ENCODE data around the gene MITD1. TPM values are rescaled to one million over a fixed set of nuclear protein-coding genes. Genes with fewer than 3 reads are reported as not detected.
"Not testable (repeated sequence)": the region's sequence is repeated elsewhere in the genome, so short reads cannot be mapped to it uniquely, and the experiment has no call there.

The MITD1 gene
- total and polyA plus RNA-seq, 2 experiments from 2014 or later, result 32.7 to 44.8 TPM

GRCh38 chr2:99140860-99141109 is 40.1 kb downstream of the MITD1 start:
- no peak for DNase-seq (ENCODE audit: low spot score)
- Histone ChIP-seq H3K4me3 (peak overlapping the region; percentile 59), H3K9me2 (replicated peaks; ENCODE audit: insufficient read depth) (no peaks in the 10 kb centered on the region), H3K4me1 (ENCODE audit: insufficient read depth) (no peaks in the 10 kb centered on the region), H2AFZ (peak overlapping the region; percentile 87), H3K4me2 (peak overlapping the region; percentile 86), H3K9me3 (ENCODE audit: low read depth) (no peaks in the 10 kb centered on the region), H3K36me3 (replicated peaks; ENCODE audit: insufficient read depth, low read depth) (no peaks in the 10 kb centered on the region), H3K79me2 (peaks cover 14% of the 10 kb centered on the region), H3K27ac (peak overlapping the region; percentile 86), H3K27me3 (no peaks in the 10 kb centered on the region), H4K20me1 (ENCODE audit: insufficient read depth, poor library complexity, severe bottlenecking) (no peaks in the 10 kb centered on the region)
- WGBS (ENCODE audit: low lambda C conversion rate, missing lambda C conversion rate), result 0% methylated on average over 8 of the region's 21 CpGs
- no peak for TF ChIP-seq EZH2 (IDR thresholded peaks at IDR 0.05; ENCODE audit: borderline replicate concordance)
- no peak for TF ChIP-seq EZH2phosphoT487 (IDR thresholded peaks at IDR 0.05; ENCODE audit: low read depth, severe bottlenecking, unreplicated experiment)
- no peak for TF ChIP-seq CTCF (IDR thresholded peaks at IDR 0.05; ENCODE audit: poor library complexity)

GRCh38 chr2:99140056-99140859 is 40.6 kb downstream of the MITD1 start:
- Histone ChIP-seq H3K36me3 (replicated peaks; ENCODE audit: insufficient read depth, low read depth) (no peaks in the 10 kb centered on the region), H3K4me1 (ENCODE audit: insufficient read depth) (no peaks in the 10 kb centered on the region), H3K27ac (peak overlapping the region; percentile 86), H3K4me2 (peak overlapping the region; percentile 86), H3K79me2 (peaks cover 14% of the 10 kb centered on the region), H4K20me1 (ENCODE audit: insufficient read depth, poor library complexity, severe bottlenecking) (no peaks in the 10 kb centered on the region), H3K9me2 (replicated peaks; ENCODE audit: insufficient read depth) (no peaks in the 10 kb centered on the region), H2AFZ (peak overlapping the region; percentile 87), H3K4me3 (peak overlapping the region; percentile 59), H3K9me3 (ENCODE audit: low read depth) (no peaks in the 10 kb centered on the region), H3K27me3 (no peaks in the 10 kb centered on the region)
- DNase-seq (ENCODE audit: low spot score), result no peak
- TF ChIP-seq CTCF (IDR thresholded peaks at IDR 0.05; ENCODE audit: poor library complexity) (no peak), EZH2 (IDR thresholded peaks at IDR 0.05; ENCODE audit: borderline replicate concordance) (no peak), EZH2phosphoT487 (IDR thresholded peaks at IDR 0.05; ENCODE audit: low read depth, severe bottlenecking, unreplicated experiment) (no peak)
- 30% methylated on average over 17 of the region's 17 CpGs for WGBS (ENCODE audit: low lambda C conversion rate, missing lambda C conversion rate)

GRCh38 chr2:99139003-99139402 is 41.9 kb downstream of the MITD1 start:
- no peak for DNase-seq (ENCODE audit: low spot score)
- no peak overlapping the region for H3K4me2 ChIP-seq
- no peaks in the 10 kb centered on the region for H3K27me3 ChIP-seq
- no peaks in the 10 kb centered on the region for H3K4me1 ChIP-seq (ENCODE audit: insufficient read depth)
- H4K20me1 ChIP-seq (ENCODE audit: insufficient read depth, poor library complexity, severe bottlenecking), result no peaks in the 10 kb centered on the region
- no peaks in the 10 kb centered on the region for H3K36me3 ChIP-seq (replicated peaks; ENCODE audit: insufficient read depth, low read depth)
- TF ChIP-seq CTCF (IDR thresholded peaks at IDR 0.05; ENCODE audit: poor library complexity) (no peak), EZH2 (IDR thresholded peaks at IDR 0.05; ENCODE audit: borderline replicate concordance) (no peak), EZH2phosphoT487 (IDR thresholded peaks at IDR 0.05; ENCODE audit: low read depth, severe bottlenecking, unreplicated experiment) (no peak)
- no peak overlapping the region for H3K4me3 ChIP-seq
- 94% methylated on average over 4 of the region's 4 CpGs for WGBS (ENCODE audit: low lambda C conversion rate, missing lambda C conversion rate)
- no peaks in the 10 kb centered on the region for H3K9me3 ChIP-seq (ENCODE audit: low read depth)
- H3K27ac ChIP-seq, result no peak overlapping the region
- H3K9me2 ChIP-seq (replicated peaks; ENCODE audit: insufficient read depth), result no peaks in the 10 kb centered on the region
- no peak overlapping the region for H2AFZ ChIP-seq
- peaks cover 14% of the 10 kb centered on the region for H3K79me2 ChIP-seq

- WGBS (ENCODE audit: low lambda C conversion rate, missing lambda C conversion rate), result 92% methylated on average over 2 of the region's 2 CpGs
- H3K36me3 ChIP-seq (replicated peaks; ENCODE audit: insufficient read depth, low read depth); H3K4me3 ChIP-seq; H4K20me1 ChIP-seq (ENCODE audit: insufficient read depth, poor library complexity, severe bottlenecking); H3K4me1 ChIP-seq (ENCODE audit: insufficient read depth); H3K27me3 ChIP-seq; H2AFZ ChIP-seq; H3K9me2 ChIP-seq (replicated peaks; ENCODE audit: insufficient read depth); H3K27ac ChIP-seq; DNase-seq (ENCODE audit: low spot score); H3K4me2 ChIP-seq: not testable (repeated sequence)
- Histone ChIP-seq H3K79me2 (peaks cover 14% of the 10 kb centered on the region), H3K9me3 (ENCODE audit: low read depth) (peaks cover 11% of the 10 kb centered on the region)
Observed at GRCh38 chr2:99135044-99135556, 45.8 kb downstream of the MITD1 start.

Data from hepatocyte (in vitro differentiated cells).